K562 (cell line): Measurements from ENCODE around the gene MMP10. TPM values are rescaled to one million over a fixed set of nuclear protein-coding genes. Genes with fewer than 3 reads are reported as not detected.

Experiments used
- ATAC-seq: fragments of 200-7000 bp; cut with Tn5 transposase; 3 replicates; pipeline ENCODE4 v1.9.1; 2020; ENCODE audit warnings: moderate library complexity
- BruUV-seq: library from RNA; stranded (reverse); fragments of 400-500 nt; replicated peaks from 2 replicates; lab custom pipeline; 2021; lab: Mats Ljungman, UMichigan
- CTCF ChIA-PET: fragments of 300-600 bp; formaldehyde crosslinking; extraction: SDS; loops from one replicate; lab custom pipeline; 2021; ENCODE audit warnings: low intra/inter-chr PET ratio; lab: Yijun Ruan, JAX
- POLR2A ChIA-PET: fragments of 300-600, 350-650 bp; sonication (Branson Sonifier 250); formaldehyde crosslinking; extraction: SDS; loops from one replicate; lab custom pipeline; 2021; ENCODE audit warnings: antibody characterized with exemption, inconsistent platforms; lab: Yijun Ruan, JAX
- DNase-seq, 4 experiments: peaks; one replicate each; pipeline versions ENCODE4 v3.0.0 to v3.0.0-alpha.2; 2011 to 2018; ENCODE audit warnings: low spot score in 3 of 4, mixed read lengths in 3 of 4; ENCODE audit errors: extremely low read depth in 1 of 4
- FAIRE-seq: peaks from 2 replicates; lab custom pipeline; 2011; peaks lifted over from hg19 to GRCh38; lab: Jason Lieb, UNC
- H2AFZ ChIP-seq: 2 replicates; pipeline ENCODE4 v1.6.0; 2011; ENCODE audit warnings: low read depth, low read length, control low read depth, inconsistent platforms
- H3K27ac ChIP-seq: fragments of 200-600 bp; 3 replicates; pipeline ENCODE4 v1.8.0; 2011; ENCODE audit warnings: low read depth, mild to moderate bottlenecking, control low read depth, inconsistent platforms, low read length, moderate library complexity, mixed read lengths; ENCODE audit errors: extremely low read depth
- H3K27me3 ChIP-seq, 2 experiments: fragments of 300-600 bp in 1 of 2; 2 replicates in 1 of 2; 3 replicates in 1 of 2; pipeline versions ENCODE4 v1.6.0 to v1.8.0; 2011; ENCODE audit warnings: inconsistent platforms in 2 of 2, low read length in 2 of 2, mild to moderate bottlenecking in 1 of 2, mixed read lengths in 1 of 2, moderate library complexity in 1 of 2; ENCODE audit not compliant: control insufficient read depth in 2 of 2, insufficient read depth in 2 of 2
- H3K36me3 ChIP-seq: fragments of 300-600 bp; 3 replicates; pipeline ENCODE4 v1.8.0; 2011; ENCODE audit warnings: mild to moderate bottlenecking, low read length, inconsistent platforms; ENCODE audit not compliant: control insufficient read depth, insufficient read depth
- H3K4me1 ChIP-seq, 2 experiments: fragments of 200-600 bp in 1 of 2; replicated peaks in 1 of 2; 2 replicates in 1 of 2; 3 replicates in 1 of 2; pipeline versions ENCODE4 v1.5.1 to v1.8.0; 2011; ENCODE audit warnings: inconsistent platforms in 2 of 2, low read length in 2 of 2, mild to moderate bottlenecking in 1 of 2, mixed read lengths in 1 of 2, moderate library complexity in 1 of 2; ENCODE audit not compliant: control insufficient read depth in 2 of 2, insufficient read depth in 2 of 2
- H3K4me2 ChIP-seq: 2 replicates; pipeline ENCODE4 v1.6.1; 2011; ENCODE audit warnings: low read length, control low read depth, inconsistent platforms, mixed read lengths; ENCODE audit not compliant: insufficient read depth
- H3K4me3 ChIP-seq: fragments of 200-600 bp; sonication (generic), shearing (Covaris generic); 2 replicates; pipeline ENCODE4 v1.5.1; 2016; ENCODE audit warnings: control low read depth, inconsistent platforms
- H3K79me2 ChIP-seq: fragments of 200-600 bp; 3 replicates; pipeline ENCODE4 v1.8.0; 2011; ENCODE audit warnings: low read length, inconsistent platforms; ENCODE audit not compliant: control insufficient read depth, insufficient read depth
- H3K9ac ChIP-seq, 2 experiments: 2 replicates each; pipeline versions ENCODE4 v1.6.0 to v1.6.1; 2011; ENCODE audit warnings: low read depth in 2 of 2, low read length in 2 of 2, control low read depth in 1 of 2, inconsistent platforms in 1 of 2, mild to moderate bottlenecking in 1 of 2, mixed read lengths in 1 of 2; ENCODE audit not compliant: insufficient read depth in 1 of 2
- H3K9me1 ChIP-seq: one replicate; pipeline ENCODE4 v1.6.0; 2011; ENCODE audit warnings: inconsistent platforms, mild to moderate bottlenecking, low read length, moderate library complexity; ENCODE audit not compliant: control insufficient read depth, insufficient read depth
- H3K9me3 ChIP-seq: replicated peaks from 2 replicates; pipeline ENCODE4 v1.5.1; 2011; ENCODE audit warnings: low read depth, low read length, inconsistent platforms; ENCODE audit not compliant: control insufficient read depth, insufficient read depth
- H4K20me1 ChIP-seq: replicated peaks from 2 replicates; pipeline ENCODE4 v1.6.1; 2011; ENCODE audit warnings: low read length, inconsistent platforms, mixed read lengths; ENCODE audit not compliant: control insufficient read depth, insufficient read depth
- BRD9 ChIP-seq: fragments of 450-650 bp; IDR thresholded peaks from 2 replicates; pipeline ENCODE4 v1.6.1; 2018; ENCODE audit warnings: low read depth; ENCODE audit not compliant: partially characterized antibody
- CBFA2T3 ChIP-seq: fragments of 450-650 bp; IDR thresholded peaks from 2 replicates; pipeline ENCODE4 v1.6.1; 2017
- GATAD2A ChIP-seq: fragments of 450-650 bp; IDR thresholded peaks from 2 replicates; pipeline ENCODE4 v1.6.1; 2017
- HDAC3 ChIP-seq: fragments of 450-650 bp; IDR thresholded peaks from 2 replicates; pipeline ENCODE4 v1.6.1; 2018; ENCODE audit warnings: borderline replicate concordance, mild to moderate bottlenecking, moderate library complexity; ENCODE audit not compliant: partially characterized antibody
- NFRKB ChIP-seq: fragments of 450-650 bp; IDR thresholded peaks from 2 replicates; pipeline ENCODE4 v1.6.1; 2016; ENCODE audit warnings: low read depth
- RBBP5 ChIP-seq: fragments of 200-600 bp; sonication (generic); IDR thresholded peaks from 2 replicates; pipeline ENCODE4 v1.6.1; 2012; ENCODE audit warnings: borderline replicate concordance, mild to moderate bottlenecking, low read length, control low read depth, inconsistent platforms; ENCODE audit not compliant: insufficient read depth, poor library complexity, severe bottlenecking
- SIRT6 ChIP-seq: IDR thresholded peaks from one replicate; pipeline ENCODE4 v1.6.1; 2012; ENCODE audit warnings: low read depth, mild to moderate bottlenecking, control low read depth, inconsistent platforms, low read length, moderate library complexity
- ZBTB49 ChIP-seq: sonication (generic); formaldehyde crosslinking; IDR thresholded peaks from 2 replicates; pipeline ENCODE4 v1.8.0; 2022; ENCODE audit warnings: missing genetic modification reagents, mild to moderate bottlenecking, borderline replicate concordance
- WGBS: fragments of 100-300 bp; shearing (Covaris generic); methylation state at CpG from one replicate; pipeline ENCODE4 v1.1.6; 2016; ENCODE audit warnings: low coverage, mixed read lengths; ENCODE audit not compliant: insufficient coverage; ENCODE audit errors: missing lambda C conversion rate; 5-methylcytosine and 5-hydroxymethylcytosine counted together
- in situ Hi-C: fragments of 300-500 bp; cut with MboI; formaldehyde crosslinking; loops from 4 replicates; pipeline ENCODE4 v1.15.0; 2018; ENCODE audit warnings: inconsistent platforms, mixed read lengths
- intact Hi-C: fragments of 100-400 bp; cut with micrococcal nuclease; formaldehyde crosslinking; loops from 2 replicates; pipeline ENCODE4 v1.14.2; 2022
- polyA plus RNA-seq, 8 experiments: library from polyadenylated mRNA; depleted of rRNA in 4 of 8; stranded (reverse) in 5 of 8; unstranded in 3 of 8; fragments of >200 nt; fragmentation: Nextera tagmentation in 2 of 8; fragmentation: Illumina TruSeq in 1 of 8; extraction: Ambion mirVana in 2 of 8; extraction: Trizol in 1 of 8; gene quantifications; 2 replicates each; pipeline versions ENCODE4 v1.2.1 to v1.2.3, GENCODE V29; 2011 to 2014; ENCODE audit warnings: inconsistent platforms in 1 of 8, missing spikeins in 1 of 8
- total RNA-seq, 7 experiments: library from RNA; depleted of rRNA in 6 of 7; stranded (reverse); fragments of >200 nt in 6 of 7; fragmentation: Illumina TruSeq in 2 of 7; extraction: Trizol in 2 of 7; gene quantifications; 2 replicates each; pipeline versions ENCODE4 v1.2.1 to v1.2.3, GENCODE V29; 2011 to 2021; ENCODE audit warnings: low replicate concordance in 1 of 7

Gene MMP10
- total and polyA plus RNA-seq, 9 of the 15 experiments (the other 6 are each of a cell fraction or from before 2014, with no cell fraction given): not detected

GRCh38 chr11:102727890-102728289 is 52.5 kb downstream of the MMP10 start:
- no TSS peak for BruUV-seq
- Histone ChIP-seq H3K4me3 (no peak overlapping the region), H3K9ac (no peak overlapping the region), H3K4me2 (no peak overlapping the region), H4K20me1 (no peaks in the 10 kb centered on the region), H3K4me1 (no peaks in the 10 kb centered on the region), H3K9me1 (no peaks in the 10 kb centered on the region), H3K9me3 (no peaks in the 10 kb centered on the region), H3K36me3 (no peaks in the 10 kb centered on the region), H3K27me3 (no peaks in the 10 kb centered on the region), H3K27ac (no peak overlapping the region), H3K79me2 (no peaks in the 10 kb centered on the region), H2AFZ (no peak overlapping the region)
- FAIRE-seq (no peak), DNase-seq (no peak), ATAC-seq (no peak)
- 0% methylated on average over 2 of the region's 2 CpGs for WGBS
- ChIA-PET CTCF (no interaction called here), POLR2A (no interaction called here)
- in situ Hi-C loops: no loop called here
- no peak for TF ChIP-seq GATAD2A
- TF ChIP-seq RBBP5: no peak
- TF ChIP-seq NFRKB: no peak
- no peak for TF ChIP-seq BRD9
- no peak for TF ChIP-seq CBFA2T3
- no peak for TF ChIP-seq ZBTB49 (CRISPR knock-in tag)
- TF ChIP-seq SIRT6: no peak
- TF ChIP-seq HDAC3: no peak
- intact Hi-C loops: no loop called here
